Tongue (tissue), 1 donor: ENCODE data around the gene LDAF1. TPM values are rescaled to one million over a fixed set of nuclear protein-coding genes. Genes with fewer than 3 reads are reported as not detected.

Source experiments
- total RNA-seq: library from RNA; depleted of rRNA; stranded (reverse); fragments of >200 nt; gene quantifications from one replicate; pipeline ENCODE4 v1.2.3, GENCODE V29; 2014

The LDAF1 gene
- total RNA-seq, 1 donor from 2014 or later: 205 TPM

Other genes with a start within 250 kb of the LDAF1 start
- 1.7 TPM for gene DNAH3, start 7.8 kb upstream of the LDAF1 start, total RNA-seq
- gene ZP2, start 52.9 kb downstream of the LDAF1 start, total RNA-seq: 2.1 TPM
- gene ANKS4B, start 75.0 kb downstream of the LDAF1 start, total RNA-seq: not detected
- gene CRYM, start 119.6 kb downstream of the LDAF1 start, total RNA-seq: 4.2 TPM